LHCN-M2 (cell line): ENCODE measurements around the gene TRABD2B. TPM values are rescaled to one million over a fixed set of nuclear protein-coding genes. Genes with fewer than 3 reads are reported as not detected.
A peak's percentile ranks its signal among the peaks of the same experiment; 100 is the strongest.

Experiments
- DNase-seq: peaks from one replicate; pipeline ENCODE4 v3.0.0-alpha.2; 2012; ENCODE audit warnings: low read depth
- polyA plus RNA-seq: library from polyadenylated mRNA; unstranded; fragments of >200 nt; gene quantifications from one replicate; pipeline ENCODE4 v1.2.1, GENCODE V29; 2012; ENCODE audit warnings: missing spikeins
- total RNA-seq: library from RNA; depleted of rRNA; stranded (reverse); fragments of >200 nt; gene quantifications from 2 replicates; pipeline ENCODE4 v1.2.3, GENCODE V29; 2014; rRNA removed

The TRABD2B gene
- not detected in 2 replicates for total RNA-seq
- not detected for polyA plus RNA-seq

- peak; percentile 41 for DNase-seq
Measured at GRCh38 chr1:47997289-47998200, at the start of gene TRABD2B. TRABD2B (minus strand) TSS chr1:47997385.

GRCh38 chr1:48044311-48044710, 47.1 kb upstream of the TRABD2B start:
- DNase-seq = no peak

- no peak for DNase-seq
Measured at GRCh38 chr1:48043622-48044021, 46.4 kb upstream of the TRABD2B start.

GRCh38 chr1:48040154-48040553, 43.0 kb upstream of the TRABD2B start:
- DNase-seq = no peak

GRCh38 chr1:48039088-48040054, 42.2 kb upstream of the TRABD2B start:
- no peak for DNase-seq

- no peak for DNase-seq
Measured at GRCh38 chr1:48038270-48038767, 41.1 kb upstream of the TRABD2B start.

- peak; percentile 27 for DNase-seq
Measured at GRCh38 chr1:48036710-48037355, 39.6 kb upstream of the TRABD2B start.

- no peak for DNase-seq
Measured at GRCh38 chr1:48035371-48036141, 38.4 kb upstream of the TRABD2B start.

- DNase-seq = no peak
Measured at GRCh38 chr1:48033495-48034045, 36.4 kb upstream of the TRABD2B start.

- no peak for DNase-seq
Measured at GRCh38 chr1:48031676-48032075, 34.5 kb upstream of the TRABD2B start.

- DNase-seq = no peak
Measured at GRCh38 chr1:48030696-48031365, 33.6 kb upstream of the TRABD2B start.

- DNase-seq = no peak
Measured at GRCh38 chr1:48030211-48030610, 33.0 kb upstream of the TRABD2B start.

- no peak for DNase-seq
Measured at GRCh38 chr1:48028218-48029069, 31.3 kb upstream of the TRABD2B start.

GRCh38 chr1:48027533-48027835, 30.3 kb upstream of the TRABD2B start:
- no peak for DNase-seq

GRCh38 chr1:48026701-48027532, 29.7 kb upstream of the TRABD2B start:
- DNase-seq = no peak

- peak; percentile 17 for DNase-seq
Measured at GRCh38 chr1:48026275-48026674, 29.1 kb upstream of the TRABD2B start.

- DNase-seq = no peak
Measured at GRCh38 chr1:48025076-48025475, 27.9 kb upstream of the TRABD2B start.

GRCh38 chr1:48023488-48023887, 26.3 kb upstream of the TRABD2B start:
- no peak for DNase-seq
